ENCODE measurements around the gene CDKN2A.

Gene CDKN2A

DNA sequence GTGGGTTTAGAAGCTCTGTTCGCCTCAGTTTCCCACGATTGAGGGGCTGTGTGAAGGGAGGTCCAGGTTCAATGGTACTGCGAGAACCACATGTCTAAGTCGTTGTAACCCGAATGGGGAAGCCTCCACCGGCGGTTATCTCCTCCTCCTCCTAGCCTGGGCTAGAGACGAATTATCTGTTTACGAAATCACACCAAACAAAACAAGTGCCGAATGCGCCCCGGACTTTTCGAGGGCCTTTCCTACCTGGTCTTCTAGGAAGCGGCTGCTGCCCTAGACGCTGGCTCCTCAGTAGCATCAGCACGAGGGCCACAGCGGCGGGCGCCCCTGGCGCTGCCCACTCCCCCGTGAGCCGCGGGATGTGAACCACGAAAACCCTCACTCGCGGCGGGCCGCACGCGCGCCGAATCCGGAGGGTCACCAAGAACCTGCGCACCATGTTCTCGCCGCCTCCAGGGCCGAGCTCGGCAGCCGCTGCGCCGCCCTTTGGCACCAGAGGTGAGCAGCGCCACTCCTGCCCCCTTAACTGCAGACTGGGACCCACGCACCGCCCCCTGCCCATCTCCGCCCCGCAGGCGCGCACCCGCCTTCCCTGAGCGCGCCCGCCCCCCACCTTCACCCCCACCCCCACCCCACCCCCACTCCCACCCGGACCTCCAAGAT lies at the start of gene CDKN2A:
TSS of gene CDKN2A (minus strand) at position 500 of the 663 bp plus-strand sequence.
- DNase-seq = peak in 1 of 2 experiments; percentile 93

DNA sequence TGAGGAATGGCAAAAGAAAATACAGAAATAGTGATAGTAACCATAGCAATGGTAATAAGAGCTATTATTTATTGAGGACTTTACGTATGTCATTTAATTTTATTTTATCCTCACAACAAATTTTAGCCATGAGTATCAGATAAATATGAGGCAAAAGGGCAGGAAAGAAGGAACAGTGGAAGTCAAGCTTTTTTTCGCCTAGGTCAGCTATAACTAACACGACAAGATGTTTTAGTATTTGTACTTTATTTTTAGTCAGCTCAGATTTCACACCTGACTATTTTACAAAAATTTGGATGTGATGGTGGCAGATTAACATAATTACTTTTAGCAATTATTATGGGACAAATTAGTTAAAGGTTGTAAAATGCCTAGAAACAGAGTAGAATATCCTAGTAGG lies 49.7 kb upstream of the CDKN2A start:
- DNase-seq = no peak

DNA sequence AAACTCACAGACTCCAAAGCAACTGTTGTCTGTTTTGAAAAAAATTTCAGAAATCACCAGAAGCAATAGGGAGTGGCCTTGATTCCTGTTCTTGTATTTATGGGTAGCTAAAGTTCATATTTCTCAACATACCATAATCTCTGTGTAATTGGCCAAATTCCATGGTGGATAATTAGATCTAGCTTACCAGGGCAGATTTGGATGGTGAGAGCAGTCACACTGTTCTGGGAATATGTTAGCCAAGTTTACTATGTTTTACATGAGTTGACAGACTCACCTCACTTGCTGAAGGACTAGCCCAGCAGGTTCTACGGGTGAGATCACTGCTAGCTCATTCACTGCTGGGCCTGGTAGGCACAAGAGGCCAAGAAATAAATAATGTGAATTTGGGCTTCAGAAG lies 47.6 kb upstream of the CDKN2A start:
- DNase-seq = no peak

DNA sequence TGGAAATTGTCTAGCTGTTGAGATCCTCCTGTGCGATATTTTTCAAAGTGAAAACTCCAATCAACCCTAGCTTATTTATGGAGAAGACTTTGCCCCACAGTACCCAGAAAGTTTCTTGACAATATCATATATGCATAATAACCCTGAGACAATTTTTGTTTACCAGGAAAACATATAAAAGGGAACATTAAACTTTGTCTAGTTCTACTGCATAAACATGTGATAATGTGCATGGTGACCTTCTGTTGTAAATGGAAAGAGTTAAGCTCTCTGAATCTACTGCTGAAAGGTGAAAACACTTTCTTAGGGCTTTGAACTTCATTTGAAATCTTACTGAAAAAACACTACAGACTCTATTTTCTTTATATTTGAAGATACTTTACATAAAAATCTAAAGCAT lies 47.2 kb upstream of the CDKN2A start:
- no peak for DNase-seq

DNA sequence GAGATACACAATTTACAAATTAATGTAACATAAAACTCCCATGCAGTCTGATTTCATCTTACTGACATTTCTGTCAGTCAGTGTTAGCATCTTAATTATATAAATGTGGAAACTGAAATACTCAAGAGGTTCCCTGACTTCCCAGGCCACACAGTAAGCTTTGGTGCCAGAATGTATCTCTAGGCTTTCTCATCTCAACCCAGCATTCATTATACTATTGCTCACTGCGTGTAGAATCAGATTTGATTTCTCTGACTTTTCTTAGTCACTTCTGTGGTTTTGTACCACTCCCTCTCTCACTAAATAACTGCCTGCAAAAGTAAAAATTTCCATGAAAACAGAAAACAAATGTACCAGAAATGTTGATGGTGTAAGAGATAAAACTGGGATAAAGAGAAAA lies 46.6 kb upstream of the CDKN2A start:
- DNase-seq = no peak

DNA sequence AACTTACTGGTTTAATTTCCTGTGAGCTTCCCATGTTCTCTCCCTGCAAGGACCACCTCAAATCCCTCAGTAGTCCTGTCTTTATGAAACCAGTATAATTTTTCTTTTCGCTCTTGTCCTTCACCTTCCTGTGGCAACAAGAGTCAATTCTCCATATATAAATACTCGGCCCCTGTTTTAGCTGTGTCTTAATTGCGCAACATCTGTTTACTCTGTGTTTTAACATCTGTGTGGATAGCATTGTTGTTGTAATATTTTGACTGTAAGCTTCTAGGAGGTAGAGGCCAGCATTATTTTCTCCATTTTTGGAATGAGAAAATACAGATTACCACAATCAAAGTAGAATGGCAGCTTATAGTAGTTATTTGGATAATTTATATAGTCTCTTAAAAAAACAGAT lies 45.1 kb upstream of the CDKN2A start:
- DNase-seq = no peak

DNA sequence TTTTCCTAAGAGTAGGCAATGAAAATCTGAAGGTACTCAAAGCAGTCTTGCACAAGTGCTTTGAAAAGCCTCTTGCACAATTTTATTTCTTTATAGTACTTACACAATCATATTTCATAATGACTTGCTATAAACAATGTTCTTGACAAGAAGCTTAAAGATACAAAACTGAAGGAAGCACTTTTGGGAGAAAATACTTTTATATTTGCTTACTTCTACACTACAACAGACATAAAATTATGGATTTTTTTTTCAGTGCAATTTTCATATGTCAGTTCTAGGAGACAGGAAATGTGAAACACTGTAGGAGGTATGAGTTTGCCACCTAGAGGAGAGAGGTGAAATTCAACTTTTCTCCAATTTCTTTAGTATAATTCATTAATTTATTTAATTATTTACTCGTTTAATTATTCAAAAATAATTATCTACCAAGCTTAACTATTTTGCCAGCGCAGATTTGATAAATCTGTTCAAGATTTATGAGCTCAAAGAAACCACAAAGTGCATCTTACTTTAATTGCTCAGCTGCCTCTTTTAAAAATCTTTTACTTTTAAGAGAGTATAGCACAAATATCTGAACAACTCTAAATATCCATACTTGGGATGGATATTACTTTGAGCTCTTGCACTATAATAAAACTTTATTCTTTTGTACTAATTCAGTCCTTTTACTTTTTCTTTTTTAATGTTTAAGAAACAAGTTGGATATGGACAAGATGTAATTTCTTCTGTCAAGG lies 43.9 kb upstream of the CDKN2A start:
- DNase-seq = no peak

DNA sequence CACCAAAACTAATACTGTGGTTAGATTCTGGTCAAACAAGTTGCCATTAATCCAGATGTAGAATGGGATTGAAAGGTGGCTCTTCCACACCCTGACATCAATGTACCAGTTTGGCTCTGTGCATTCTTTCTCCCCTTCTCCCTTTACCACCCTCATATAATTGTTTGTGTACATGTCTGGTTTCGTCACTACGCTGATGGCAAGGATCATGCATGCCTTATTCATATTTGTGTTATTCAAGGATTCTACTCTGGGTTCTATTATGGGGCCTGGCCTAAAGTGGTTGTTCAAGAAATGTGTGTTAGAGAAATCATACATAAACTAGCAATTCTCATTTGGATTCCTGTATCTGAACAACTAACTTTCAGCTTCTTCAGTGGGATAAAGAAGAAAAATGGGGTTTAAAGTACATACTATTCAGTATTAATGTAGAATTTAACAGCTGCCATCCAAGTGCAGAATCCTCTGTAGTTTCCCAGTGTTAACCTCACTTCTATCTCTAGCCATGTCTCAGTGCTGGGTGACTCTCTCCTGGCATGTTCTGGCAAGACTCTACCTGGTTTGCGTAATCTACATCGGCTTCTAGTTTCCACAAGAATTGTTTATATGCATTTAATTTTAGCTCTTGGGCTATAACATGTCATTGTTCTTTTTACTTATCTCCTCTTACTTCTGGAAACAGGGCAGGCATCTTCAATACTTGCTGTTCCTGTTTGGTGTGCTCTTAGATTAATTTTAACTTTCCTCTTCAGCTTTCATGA lies 42.9 kb upstream of the CDKN2A start:
- DNase-seq = no peak

DNA sequence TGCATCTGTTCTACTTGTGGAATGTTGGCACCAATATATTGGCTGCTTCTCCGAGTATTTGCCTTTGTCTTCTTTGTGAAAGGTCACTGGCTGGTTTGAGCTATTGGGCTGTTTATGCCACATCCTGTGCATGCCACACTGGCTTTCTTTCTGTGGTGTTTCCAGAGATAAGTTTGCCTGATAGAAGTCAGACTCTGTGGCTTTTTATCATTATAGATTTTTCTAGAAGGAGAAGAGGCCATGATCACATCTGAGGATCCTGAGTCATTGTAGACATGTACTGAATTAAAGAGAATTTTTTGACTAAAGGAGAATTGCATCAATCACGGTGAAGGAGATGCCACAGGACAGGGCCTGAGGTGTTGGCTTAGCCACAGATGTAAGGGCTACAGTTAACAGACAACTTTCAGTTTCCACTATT lies 41.4 kb upstream of the CDKN2A start:
- no peak for DNase-seq

DNA sequence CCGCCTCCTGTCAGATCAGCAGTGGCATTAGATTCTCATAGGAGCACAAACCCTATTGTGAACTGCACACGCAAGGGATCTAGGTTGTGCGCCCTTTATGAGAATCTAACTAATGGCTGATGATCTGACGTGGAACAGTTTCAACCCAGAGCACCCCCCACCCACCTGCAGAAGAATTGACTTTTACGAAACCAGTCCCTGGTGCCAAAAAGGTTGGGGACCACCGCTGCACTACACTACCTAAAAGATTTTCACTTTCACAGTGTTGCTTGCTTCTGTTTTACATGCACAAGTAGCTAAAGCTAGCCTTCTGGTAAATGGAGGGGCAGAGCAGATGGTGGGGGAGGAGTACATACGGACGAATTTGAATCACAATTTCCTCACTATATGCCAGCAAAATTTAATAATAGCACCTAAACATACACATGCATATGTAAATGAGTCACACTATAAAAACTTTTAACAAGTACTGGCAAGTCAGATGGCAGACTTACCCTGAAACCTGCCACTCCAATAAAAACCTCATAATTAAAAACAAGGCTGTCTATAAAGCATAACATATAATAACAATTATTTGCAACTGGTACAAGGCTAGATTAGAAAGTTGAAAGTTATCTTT lies 38.9 kb upstream of the CDKN2A start:
- no peak for DNase-seq

DNA sequence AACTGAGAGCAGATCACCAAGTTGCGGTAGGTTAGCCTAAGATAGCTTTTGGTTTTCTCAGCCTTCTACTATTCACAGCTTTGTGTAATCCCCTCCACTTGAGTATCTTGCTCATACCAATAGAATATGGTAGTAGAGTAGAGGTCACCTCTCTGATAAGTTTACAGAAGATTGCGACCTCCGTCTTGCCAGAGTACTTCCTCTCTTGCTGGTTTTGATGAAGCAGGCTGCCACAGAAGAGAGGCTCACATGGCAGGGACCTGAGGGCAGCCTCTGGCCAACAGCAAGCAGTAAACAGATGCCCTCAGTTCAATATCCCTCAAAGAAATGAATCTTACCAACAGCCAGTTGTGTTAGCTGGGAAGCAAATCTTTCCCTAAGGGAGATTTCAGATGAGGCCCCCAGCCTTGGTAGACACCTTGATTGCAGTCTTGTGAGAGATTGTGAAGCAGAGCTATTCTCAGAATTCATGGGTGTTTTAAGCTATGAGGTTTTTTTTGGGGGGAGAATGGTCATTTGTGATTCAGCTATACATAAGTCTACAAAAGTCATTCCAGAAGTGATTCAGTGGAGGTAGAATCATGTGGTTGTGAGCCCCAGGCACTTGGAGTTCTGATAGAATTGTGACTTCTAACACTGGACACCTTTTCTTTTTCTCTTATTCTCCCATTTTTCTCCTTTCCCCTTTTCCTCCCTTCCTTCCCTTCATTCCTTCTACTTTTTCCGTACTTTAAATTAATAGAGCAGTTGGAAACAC lies 37.6 kb upstream of the CDKN2A start:
- DNase-seq = no peak

DNA sequence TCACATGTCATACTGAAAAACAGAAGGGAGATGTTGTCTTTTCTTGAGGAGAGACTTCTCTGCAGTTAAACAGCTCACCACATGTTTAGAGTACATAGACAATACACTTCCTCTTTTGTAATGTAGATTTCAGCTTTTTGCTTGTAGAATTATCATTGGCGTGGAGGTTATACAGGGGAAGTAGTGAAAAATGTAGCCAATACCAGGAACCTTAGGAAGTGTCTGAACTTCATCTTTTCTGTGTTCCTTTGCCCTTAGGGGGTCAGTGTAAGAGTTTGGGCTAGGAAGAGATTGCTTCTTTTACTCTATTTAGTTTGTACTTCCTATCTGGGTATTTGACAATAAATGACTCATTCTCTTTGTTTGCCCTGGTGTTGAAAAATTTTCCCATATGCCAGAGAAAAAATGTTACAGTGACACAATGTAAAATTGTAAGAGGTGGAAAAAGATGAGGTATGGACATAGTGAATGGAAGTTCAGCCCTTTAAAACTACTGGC lies 36.0 kb upstream of the CDKN2A start:
- DNase-seq = no peak

DNA sequence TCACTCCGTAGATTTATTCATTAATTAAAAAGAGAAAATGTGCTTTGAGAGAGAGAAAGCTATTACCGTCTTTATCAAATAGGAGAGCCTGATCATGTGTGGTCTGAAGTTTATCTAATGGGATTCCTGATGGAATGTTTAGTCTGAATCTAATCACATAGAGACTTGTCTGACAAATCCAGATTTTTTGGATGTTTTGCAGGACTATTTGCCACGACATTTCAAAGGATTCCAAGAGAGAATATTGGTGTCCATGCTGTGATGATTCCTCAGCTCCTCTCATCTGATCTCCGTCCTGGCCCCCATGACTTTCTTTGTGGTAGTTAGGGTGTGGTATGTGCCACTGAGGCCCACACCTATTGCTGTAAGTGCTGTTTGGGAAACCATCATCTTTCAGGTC lies 35.0 kb upstream of the CDKN2A start:
- DNase-seq = no peak

DNA sequence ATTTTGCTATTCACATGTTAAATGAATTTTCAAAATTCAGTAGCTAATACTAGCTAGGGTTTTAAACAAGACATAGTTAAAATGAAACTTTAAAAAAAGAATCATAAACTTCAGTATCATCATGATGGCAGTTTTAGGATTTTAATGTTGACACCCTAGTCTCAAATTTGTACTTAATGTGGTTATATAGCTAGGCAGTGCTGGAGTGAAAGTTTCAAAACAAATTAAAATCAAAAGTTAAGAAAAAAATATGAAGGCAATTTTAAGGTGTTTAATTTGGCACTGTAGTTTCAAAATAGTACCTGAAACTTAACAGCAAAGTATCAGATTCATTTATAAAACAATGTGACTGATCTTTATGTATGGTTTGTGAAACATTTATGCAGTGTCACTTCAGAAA lies 34.2 kb upstream of the CDKN2A start:
- DNase-seq = no peak

DNA sequence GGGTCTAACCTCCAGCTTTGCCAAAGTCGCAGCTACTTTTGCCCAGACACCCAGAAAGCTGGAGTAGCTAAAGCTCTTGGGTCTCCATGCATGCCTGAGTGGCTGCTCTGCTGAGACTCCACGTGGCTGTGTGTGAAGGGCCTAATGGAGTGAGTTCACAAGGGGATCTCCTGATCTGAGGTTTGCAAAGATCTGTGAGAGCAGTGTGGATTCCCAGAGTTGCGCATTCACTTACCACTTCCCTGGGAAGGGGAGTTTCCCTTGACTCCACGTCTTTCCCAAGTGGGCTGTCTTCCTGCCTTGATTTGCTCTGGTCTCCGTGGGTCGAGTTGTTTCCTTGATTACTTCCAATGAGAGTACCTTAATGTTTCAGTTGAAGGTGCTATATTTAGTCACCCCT lies 32.5 kb upstream of the CDKN2A start:
- DNase-seq = no peak

DNA sequence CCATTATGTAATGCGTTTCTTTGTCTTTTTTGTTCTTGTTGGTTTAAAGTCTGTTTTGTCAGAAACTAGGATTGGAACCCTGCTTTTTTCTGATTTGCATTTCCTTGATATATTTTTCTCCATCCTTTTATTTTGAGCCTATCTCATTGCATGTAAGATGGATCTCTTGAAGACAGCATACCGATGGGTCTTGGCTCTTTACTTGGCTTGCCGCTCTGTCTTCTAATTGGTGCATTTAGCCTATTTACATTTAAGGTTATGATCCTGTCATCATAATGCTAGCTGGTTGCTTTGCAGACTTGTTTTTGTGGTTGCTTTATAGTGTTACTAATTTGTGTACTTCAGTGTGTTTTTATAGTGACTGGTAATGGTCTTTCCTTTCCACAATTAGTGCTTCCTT lies 28.2 kb upstream of the CDKN2A start:
- DNase-seq = no peak

DNA sequence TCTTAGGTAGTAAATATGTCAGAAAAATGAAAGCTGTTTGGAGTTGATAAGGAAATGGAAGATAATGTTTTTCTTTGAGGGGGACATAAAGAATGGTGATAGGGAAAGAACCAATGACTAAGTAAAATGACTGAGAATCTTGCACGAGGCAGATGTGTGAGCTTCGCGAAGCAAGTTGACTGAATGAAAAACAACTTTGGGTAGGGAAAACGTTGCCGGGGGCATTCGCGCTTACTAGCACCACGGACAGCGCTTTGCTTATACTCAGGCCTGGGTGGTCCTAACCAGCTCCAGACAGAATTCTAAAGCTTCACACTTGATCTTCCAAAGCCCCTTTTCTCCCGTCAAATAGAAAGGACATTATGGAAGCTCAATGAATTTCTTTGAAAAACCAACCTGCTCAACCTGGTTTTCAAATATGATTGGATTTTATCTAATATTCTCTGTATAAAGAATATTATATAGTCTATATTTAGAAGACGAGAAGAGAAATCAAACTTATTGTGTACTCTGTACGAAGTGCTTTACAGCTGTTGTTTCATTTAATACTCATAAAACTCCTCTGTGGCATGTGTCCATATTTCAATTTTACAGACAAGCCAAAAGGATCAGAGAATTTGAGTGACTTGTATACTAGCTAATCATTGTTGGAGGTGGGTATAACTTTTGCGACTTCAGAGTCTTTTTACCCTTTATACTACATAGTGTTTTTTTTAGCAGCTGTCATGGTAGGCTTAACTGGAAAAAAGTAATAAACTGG lies 16.9 kb upstream of the CDKN2A start:
- DNase-seq = no peak

DNA sequence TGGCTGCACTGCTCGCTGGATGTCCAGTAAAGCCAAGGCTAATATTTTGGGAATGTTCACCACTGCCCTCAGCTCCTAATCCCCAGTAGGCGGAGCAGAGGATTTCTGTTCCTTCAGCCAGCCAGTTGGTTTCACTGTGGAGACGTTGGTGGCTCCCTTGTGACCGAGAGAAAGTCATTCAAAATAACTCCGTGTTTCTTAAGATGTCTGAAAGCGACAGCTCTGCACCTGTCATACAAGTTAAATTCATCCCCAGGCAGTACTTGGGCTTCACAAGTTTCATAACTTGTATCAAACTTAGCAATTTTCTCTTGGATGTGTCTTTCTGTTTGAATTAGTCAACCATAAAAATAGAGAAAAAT lies 15.3 kb upstream of the CDKN2A start:
- DNase-seq = no peak

DNA sequence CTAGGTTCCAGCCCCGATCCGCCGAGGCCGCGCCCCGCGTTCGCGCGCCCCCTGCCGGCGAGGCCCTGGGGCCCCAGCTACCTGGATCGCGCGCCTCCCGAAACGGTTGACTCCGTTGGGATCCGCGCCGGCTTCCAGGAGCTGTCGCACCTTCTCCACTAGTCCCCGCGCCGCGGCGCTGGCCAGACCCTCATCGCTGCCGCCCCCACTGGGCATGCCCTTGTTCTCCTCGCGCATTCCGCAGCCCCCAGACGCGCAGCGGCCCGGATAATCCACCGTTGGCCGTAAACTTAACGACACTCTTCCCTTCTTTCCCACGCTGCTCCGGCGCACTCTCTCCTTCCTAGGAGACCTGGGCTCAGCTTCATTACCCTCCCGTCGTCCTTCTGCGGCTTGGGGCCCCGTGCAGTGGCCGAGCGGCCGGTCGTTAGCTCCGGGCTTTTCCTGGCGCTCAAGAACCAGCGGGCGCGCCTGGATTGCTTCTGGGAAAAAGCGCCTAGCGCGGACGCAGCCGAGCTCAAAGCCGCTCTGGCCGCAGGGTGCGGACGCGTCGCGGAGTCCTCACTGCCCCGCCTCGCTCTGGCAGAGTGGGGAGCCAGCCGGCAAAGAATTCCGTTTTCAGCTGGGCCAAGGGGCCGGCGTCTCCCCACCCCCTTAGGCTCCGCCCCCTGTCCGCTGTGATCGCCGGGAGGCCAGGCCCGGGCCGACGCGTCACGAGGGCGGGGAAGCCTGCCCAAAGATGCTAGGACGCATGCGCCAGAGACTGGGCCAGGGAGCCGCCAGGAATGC lies 14.7 kb upstream of the CDKN2A start, which contains the start of gene CDKN2B:
TSS of gene CDKN2B (minus strand) at position 589 of the 789 bp plus-strand sequence. CDS start at position 237, 352 bp downstream.
- peak; percentile 87 to 94 for DNase-seq

DNA sequence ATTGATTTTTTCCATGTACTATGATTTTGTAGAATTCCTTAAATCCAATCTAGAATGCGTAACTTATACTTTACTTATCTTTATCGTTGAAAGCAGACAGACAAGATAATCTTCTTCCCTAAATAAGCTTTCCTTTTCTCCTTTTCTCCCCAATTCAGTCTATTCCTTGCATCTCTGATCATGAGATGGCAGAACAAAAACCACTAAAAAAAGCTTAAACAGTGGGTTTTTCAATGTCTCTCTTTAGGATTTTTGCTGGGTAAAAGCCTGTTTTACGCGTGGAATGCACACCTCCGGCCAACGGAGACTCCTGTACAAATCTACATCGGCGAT lies 14.2 kb upstream of the CDKN2A start:
- no peak for DNase-seq
